D721Med (cell line): ENCODE measurements around the gene ITGA7.
A peak's percentile ranks its signal among the peaks of the same experiment; 100 is the strongest.

Source experiments
- DNase-seq: peaks from one replicate; pipeline ENCODE4 v3.0.0; 2011; ENCODE audit warnings: low spot score; ENCODE audit not compliant: insufficient read length
- FAIRE-seq: peaks from 2 replicates; lab custom pipeline; 2011; peaks lifted over from hg19 to GRCh38; lab: Jason Lieb, UNC
- CTCF ChIP-seq: IDR thresholded peaks from 2 replicates; pipeline ENCODE4 v1.5.1; 2012; ENCODE audit warnings: mild to moderate bottlenecking, control low read depth; ENCODE audit not compliant: insufficient read depth; ENCODE audit errors: missing control alignments

Gene ITGA7

GRCh38 chr12:55684761-55685370, 22.8 kb downstream of the ITGA7 start:
- FAIRE-seq (no peak), DNase-seq (no peak)
- no peak for TF ChIP-seq CTCF

DNA sequence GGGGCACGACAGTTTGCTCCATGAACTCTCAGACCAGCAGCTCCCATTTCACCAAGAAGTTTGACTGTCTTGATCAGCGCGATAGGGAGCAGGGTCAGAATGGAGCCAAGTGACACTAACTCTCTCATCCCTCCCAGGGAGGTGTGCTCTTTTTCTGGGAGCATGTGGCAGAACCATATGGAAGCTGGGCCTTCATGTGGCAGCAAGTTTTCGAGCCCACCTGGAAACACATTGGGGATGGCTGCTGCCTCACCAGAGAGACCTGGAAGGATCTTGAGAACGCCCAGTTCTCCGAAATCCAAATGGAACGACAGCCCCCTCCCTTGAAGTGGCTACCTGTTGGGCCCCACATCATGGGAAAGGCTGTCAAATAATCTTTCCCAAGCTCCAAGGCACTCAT, 24.0 kb downstream of the ITGA7 start:
- no peak for FAIRE-seq
- no peak for DNase-seq
- no peak for TF ChIP-seq CTCF

GRCh38 chr12:55682087-55682796, 25.5 kb downstream of the ITGA7 start:
- DNase-seq = no peak
- TF ChIP-seq CTCF = no peak
- FAIRE-seq = no peak

GRCh38 chr12:55681142-55682077, 26.3 kb downstream of the ITGA7 start:
- FAIRE-seq (no peak), DNase-seq (no peak)
- TF ChIP-seq CTCF = peak; percentile 31

DNA sequence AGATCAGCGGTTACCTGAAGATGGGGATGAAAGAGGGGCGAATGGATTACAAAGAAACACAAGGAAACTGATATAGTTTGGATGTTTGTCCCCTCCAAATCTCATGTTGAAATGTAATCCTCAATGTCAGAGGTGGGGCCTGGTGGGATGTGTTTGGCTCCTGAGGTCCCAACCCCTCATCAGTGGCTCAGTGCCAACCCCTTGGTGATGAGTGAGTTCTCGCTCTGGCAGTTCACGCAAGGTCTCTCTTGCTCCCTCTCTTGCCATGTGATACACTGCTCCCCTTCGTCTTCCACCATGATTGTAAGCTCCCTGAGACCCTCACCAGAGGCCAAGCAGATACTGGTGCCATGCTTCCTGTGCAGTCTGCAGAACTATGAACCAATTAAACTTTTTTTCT, 28.0 kb downstream of the ITGA7 start:
- no peak for DNase-seq
- no peak for TF ChIP-seq CTCF
- no peak for FAIRE-seq

GRCh38 chr12:55676707-55677106, 31.0 kb downstream of the ITGA7 start:
- TF ChIP-seq CTCF = no peak
- no peak for DNase-seq
- FAIRE-seq = no peak
